Measurements from ENCODE around the gene PCBP3.

GRCh38 chr21:45801129-45801964, 157.8 kb downstream of the PCBP3 start:
- TF ChIP-seq POLR2A (IDR thresholded peaks at IDR 0.05), result no peak
- TF ChIP-seq CTCF (IDR thresholded peaks at IDR 0.05), result no peak
